Mesendoderm (in vitro differentiated cells): Measurements from ENCODE around the gene ADARB2.

Source experiments
- DNase-seq: peaks from one replicate; pipeline ENCODE4 v3.0.0; 2013
- H2AK5ac ChIP-seq: 2 replicates; pipeline ENCODE4 v1.6.1; 2013; ENCODE audit warnings: low read length, inconsistent platforms
- H2BK120ac ChIP-seq: 2 replicates; pipeline ENCODE4 v1.6.1; 2013; ENCODE audit warnings: low read depth, mild to moderate bottlenecking, low read length, moderate library complexity, mixed read lengths
- H2BK15ac ChIP-seq: replicated peaks from 2 replicates; pipeline ENCODE4 v1.6.1; 2013; ENCODE audit warnings: low read depth, mild to moderate bottlenecking, moderate library complexity
- H2BK5ac ChIP-seq: 2 replicates; pipeline ENCODE4 v1.6.1; 2013; ENCODE audit warnings: low read length, inconsistent platforms
- H3K18ac ChIP-seq: 2 replicates; pipeline ENCODE4 v1.6.1; 2013; ENCODE audit warnings: mild to moderate bottlenecking, low read length, mixed read lengths
- H3K23ac ChIP-seq: one replicate; pipeline ENCODE4 v1.6.1; 2013; ENCODE audit warnings: low read length
- H3K27ac ChIP-seq: 2 replicates; pipeline ENCODE4 v1.5.1; 2013; ENCODE audit warnings: low read depth, mild to moderate bottlenecking, inconsistent platforms, low read length, moderate library complexity
- H3K27me3 ChIP-seq: 2 replicates; pipeline ENCODE4 v1.6.1; 2013; ENCODE audit warnings: low read length, control low read depth, mild to moderate bottlenecking, inconsistent platforms; ENCODE audit not compliant: insufficient read depth, poor library complexity
- H3K36me3 ChIP-seq: 2 replicates; pipeline ENCODE4 v1.6.1; 2013; ENCODE audit warnings: low read length, inconsistent platforms; ENCODE audit not compliant: control insufficient read depth, insufficient read depth
- H3K4ac ChIP-seq: one replicate; pipeline ENCODE4 v1.6.1; 2013; ENCODE audit warnings: low read depth, mild to moderate bottlenecking, low read length, moderate library complexity
- H3K4me1 ChIP-seq: 2 replicates; pipeline ENCODE4 v1.6.1; 2013; ENCODE audit warnings: low read depth, low read length, inconsistent platforms; ENCODE audit not compliant: control insufficient read depth
- H3K4me2 ChIP-seq: 2 replicates; pipeline ENCODE4 v1.6.1; 2013; ENCODE audit warnings: low read length
- H3K4me3 ChIP-seq: 2 replicates; pipeline ENCODE4 v1.5.1; 2013; ENCODE audit warnings: mild to moderate bottlenecking, low read length
- H3K56ac ChIP-seq: one replicate; pipeline ENCODE4 v1.6.1; 2013; ENCODE audit warnings: low read length
- H3K79me1 ChIP-seq: 2 replicates; pipeline ENCODE4 v1.6.1; 2013; ENCODE audit warnings: low read length, inconsistent platforms
- H3K79me2 ChIP-seq: 2 replicates; pipeline ENCODE4 v1.6.1; 2013; ENCODE audit warnings: mild to moderate bottlenecking, low read length; ENCODE audit not compliant: control insufficient read depth, insufficient read depth
- H3K9ac ChIP-seq: 2 replicates; pipeline ENCODE4 v1.6.1; 2013; ENCODE audit warnings: low read length, inconsistent platforms
- H4K5ac ChIP-seq: one replicate; pipeline ENCODE4 v1.6.1; 2013; ENCODE audit warnings: low read length
- H4K8ac ChIP-seq: one replicate; pipeline ENCODE4 v1.6.1; 2013; ENCODE audit warnings: low read depth, mild to moderate bottlenecking, control low read depth, low read length, moderate library complexity
- WGBS: extraction: QIAGEN DNeasy Blood & Tissue Kit; methylation state at CpG from one replicate; pipeline ENCODE4 v1.1.7; 2013; ENCODE audit warnings: low lambda C conversion rate, missing lambda C conversion rate; ENCODE audit not compliant: insufficient coverage; ENCODE audit errors: extremely low coverage; 5-methylcytosine and 5-hydroxymethylcytosine counted together

Gene ADARB2

DNA sequence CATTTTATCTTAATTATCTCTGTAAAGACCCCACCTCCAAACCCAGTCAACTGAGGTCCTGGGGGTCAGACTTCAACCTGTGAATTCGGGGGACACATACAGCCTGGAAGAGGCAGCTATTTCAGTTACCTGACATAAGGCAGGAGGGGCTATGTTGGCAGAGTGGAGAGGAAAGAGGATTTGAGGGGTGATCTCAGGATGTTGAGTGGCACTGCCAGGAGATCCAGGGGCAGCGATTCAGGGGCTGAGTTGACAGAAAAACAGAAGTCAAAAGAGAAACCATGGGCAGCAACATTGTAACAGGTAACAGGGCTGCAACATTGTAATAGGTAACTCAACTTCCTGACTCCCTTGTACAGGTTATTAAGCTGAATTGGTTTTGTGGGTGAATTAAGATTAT lies 162.6 kb downstream of the ADARB2 start:
- WGBS: no CpG with 5 or more reads among the region's 2 CpGs
- no peaks in the 10 kb centered on the region for H3K36me3 ChIP-seq

GRCh38 chr10:1573981-1574380 lies 163.3 kb downstream of the ADARB2 start:
- H4K5ac ChIP-seq: no peak overlapping the region
- no peaks in the 10 kb centered on the region for H3K4me1 ChIP-seq
- no peak overlapping the region for H3K56ac ChIP-seq
- H2AK5ac ChIP-seq: no peak overlapping the region
- H3K36me3 ChIP-seq: no peaks in the 10 kb centered on the region
- no peak overlapping the region for H3K4ac ChIP-seq
- H2BK120ac ChIP-seq: no peak overlapping the region
- H3K23ac ChIP-seq: no peak overlapping the region
- no peaks in the 10 kb centered on the region for H3K79me1 ChIP-seq
- WGBS: no CpG with 5 or more reads among the region's 12 CpGs
- no peak overlapping the region for H2BK5ac ChIP-seq
- no peak overlapping the region for H3K27ac ChIP-seq
- H3K79me2 ChIP-seq: no peaks in the 10 kb centered on the region
- no peaks in the 10 kb centered on the region for H3K27me3 ChIP-seq
- no peak overlapping the region for H3K4me2 ChIP-seq
- H3K18ac ChIP-seq: no peak overlapping the region
- no peak overlapping the region for H3K9ac ChIP-seq
- H4K8ac ChIP-seq: no peak overlapping the region
- no peak for DNase-seq
- H3K4me3 ChIP-seq: no peak overlapping the region
- no peak overlapping the region for H2BK15ac ChIP-seq

More for the DNA sequence above, 162.6 kb downstream of the ADARB2 start:
- Histone ChIP-seq H2BK120ac (no peak overlapping the region), H3K4me2 (no peak overlapping the region), H2BK5ac (no peak overlapping the region), H3K4me3 (no peak overlapping the region), H4K5ac (no peak overlapping the region), H3K27me3 (no peaks in the 10 kb centered on the region), H3K79me1 (no peaks in the 10 kb centered on the region), H3K4me1 (no peaks in the 10 kb centered on the region), H3K18ac (no peak overlapping the region), H3K79me2 (no peaks in the 10 kb centered on the region), H3K4ac (no peak overlapping the region), H3K56ac (no peak overlapping the region), H3K9ac (no peak overlapping the region), H3K23ac (no peak overlapping the region), H3K27ac (no peak overlapping the region), H2BK15ac (no peak overlapping the region), H4K8ac (no peak overlapping the region), H2AK5ac (no peak overlapping the region)
- DNase-seq: no peak

DNA sequence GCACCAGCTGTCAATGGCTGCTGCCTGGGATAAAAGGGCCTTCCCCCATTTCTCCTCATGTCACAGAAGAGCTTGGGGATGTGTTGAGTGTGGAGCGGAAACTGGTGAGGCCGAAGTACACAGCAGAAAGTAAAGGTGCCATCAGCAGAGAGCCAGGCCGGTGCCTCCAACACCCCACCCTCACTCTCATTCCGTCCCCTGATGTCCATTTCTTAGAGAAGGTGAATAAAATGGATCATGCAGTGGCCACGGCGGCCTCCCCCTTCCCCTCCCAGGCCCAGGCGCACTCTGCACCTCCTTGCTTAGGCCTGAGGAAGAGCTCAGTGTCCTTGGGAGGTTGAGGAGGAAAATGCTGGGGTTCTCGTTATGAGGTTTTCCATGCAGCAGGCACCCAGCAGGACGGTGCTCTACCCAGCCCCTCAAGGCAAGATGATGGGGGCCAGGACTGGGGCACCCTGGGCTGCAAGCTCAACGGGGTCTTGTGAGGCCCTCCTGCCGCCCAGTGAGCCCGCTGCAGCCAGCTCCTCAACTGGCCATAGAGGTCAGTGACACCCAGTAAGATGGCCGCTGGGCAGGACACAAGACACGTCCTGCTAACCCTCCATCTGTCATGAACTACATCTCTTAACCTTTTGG lies 163.9 kb downstream of the ADARB2 start:
- no peak overlapping the region for H3K56ac ChIP-seq
- no peaks in the 10 kb centered on the region for H3K79me1 ChIP-seq
- H3K4me2 ChIP-seq: no peak overlapping the region
- no peak overlapping the region for H2BK120ac ChIP-seq
- no peak overlapping the region for H2AK5ac ChIP-seq
- no peak overlapping the region for H3K4ac ChIP-seq
- WGBS: no CpG with 5 or more reads among the region's 14 CpGs
- no peaks in the 10 kb centered on the region for H3K27me3 ChIP-seq
- H3K23ac ChIP-seq: no peak overlapping the region
- no peaks in the 10 kb centered on the region for H3K36me3 ChIP-seq
- no peak overlapping the region for H4K8ac ChIP-seq
- no peak overlapping the region for H3K9ac ChIP-seq
- H3K4me1 ChIP-seq: no peaks in the 10 kb centered on the region
- no peak overlapping the region for H2BK5ac ChIP-seq
- no peaks in the 10 kb centered on the region for H3K79me2 ChIP-seq
- no peak overlapping the region for H4K5ac ChIP-seq
- no peak overlapping the region for H2BK15ac ChIP-seq
- no peak overlapping the region for H3K27ac ChIP-seq
- H3K18ac ChIP-seq: no peak overlapping the region
- no peak overlapping the region for H3K4me3 ChIP-seq
- no peak for DNase-seq

DNA sequence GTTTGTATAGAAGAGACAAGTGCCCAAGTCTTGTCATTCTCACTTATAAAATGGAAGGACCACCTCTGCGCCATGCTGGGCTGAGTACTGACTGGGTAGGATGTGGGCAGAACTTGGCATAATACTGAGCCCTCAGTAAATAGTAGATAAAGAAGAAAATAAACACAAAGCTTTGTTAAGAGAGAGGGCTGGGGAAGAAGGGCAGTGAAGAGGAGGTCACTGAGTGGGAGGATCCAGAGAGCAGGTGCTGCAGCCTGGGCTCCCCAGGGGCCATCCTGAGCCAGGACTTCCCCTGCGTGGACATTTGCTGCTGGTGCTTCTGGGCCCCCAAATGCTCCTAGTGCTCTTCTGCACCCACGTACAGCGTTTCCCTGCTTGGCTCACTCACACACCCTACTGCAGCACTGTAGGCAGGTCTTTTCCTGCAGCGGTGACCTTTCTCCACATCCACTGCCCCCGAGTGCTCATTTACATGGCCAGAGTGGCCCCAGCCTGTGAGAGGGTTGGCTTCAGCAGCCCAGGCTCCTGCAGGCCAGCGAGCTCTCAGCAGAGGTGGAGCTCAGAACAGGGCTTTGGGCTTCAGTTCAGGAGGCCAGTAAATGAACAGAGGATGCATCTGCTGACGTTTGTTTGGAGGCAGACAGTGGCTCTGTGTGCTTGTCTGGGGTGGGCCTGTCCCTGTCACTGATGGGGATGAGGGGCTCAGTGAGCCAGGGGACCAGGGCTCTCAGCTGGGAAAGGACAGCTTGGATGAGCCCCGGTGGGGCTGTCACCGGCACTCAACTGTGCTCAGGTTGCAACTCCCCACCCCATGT lies 164.6 kb downstream of the ADARB2 start:
- H2BK5ac ChIP-seq: no peak overlapping the region
- DNase-seq: no peak
- H3K36me3 ChIP-seq: no peaks in the 10 kb centered on the region
- WGBS: no CpG with 5 or more reads among the region's 10 CpGs
- H3K4me3 ChIP-seq: no peak overlapping the region
- H3K23ac ChIP-seq: no peak overlapping the region
- no peaks in the 10 kb centered on the region for H3K4me1 ChIP-seq
- no peak overlapping the region for H2AK5ac ChIP-seq
- H3K79me1 ChIP-seq: no peaks in the 10 kb centered on the region
- H4K8ac ChIP-seq: no peak overlapping the region
- no peak overlapping the region for H4K5ac ChIP-seq
- H2BK15ac ChIP-seq: no peak overlapping the region
- no peak overlapping the region for H3K9ac ChIP-seq
- H3K4ac ChIP-seq: no peak overlapping the region
- H3K4me2 ChIP-seq: no peak overlapping the region
- no peak overlapping the region for H3K18ac ChIP-seq
- no peaks in the 10 kb centered on the region for H3K79me2 ChIP-seq
- no peak overlapping the region for H3K27ac ChIP-seq
- no peak overlapping the region for H3K56ac ChIP-seq
- H3K27me3 ChIP-seq: no peaks in the 10 kb centered on the region
- no peak overlapping the region for H2BK120ac ChIP-seq

DNA sequence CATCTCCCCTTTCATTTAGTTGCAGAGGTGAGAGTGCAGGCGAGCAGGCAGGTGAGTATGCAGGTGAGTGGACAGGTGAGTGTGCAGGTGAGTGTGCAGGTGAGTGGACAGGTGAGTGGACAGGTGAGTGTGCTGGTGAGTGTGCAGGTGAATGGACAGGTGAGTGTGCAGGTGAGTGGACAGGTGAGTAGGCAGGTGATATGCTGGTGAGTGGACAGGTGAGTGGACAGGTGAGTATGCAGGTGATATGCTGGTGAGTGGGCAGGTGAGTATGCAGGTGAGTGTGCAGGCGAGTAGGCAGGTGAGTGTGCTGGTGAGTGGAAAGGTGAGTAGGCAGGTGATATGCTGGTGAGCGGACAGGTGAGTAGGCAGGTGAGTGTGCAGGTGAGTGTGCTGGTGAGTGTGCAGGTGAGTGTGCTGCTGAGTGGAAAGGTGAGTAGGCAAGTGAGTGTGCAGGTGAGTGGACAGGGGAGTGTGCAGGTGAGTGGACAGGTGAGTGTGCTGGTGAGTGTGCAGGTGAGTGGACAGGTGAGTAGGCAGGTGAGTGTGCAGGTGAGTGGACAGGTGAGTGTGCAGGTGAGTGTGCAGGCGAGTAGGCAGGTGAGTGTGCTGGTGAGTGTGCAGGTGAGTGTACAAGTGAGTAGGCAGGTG lies 165.6 kb downstream of the ADARB2 start:
- Histone ChIP-seq H3K4ac (no peak overlapping the region), H3K18ac (no peak overlapping the region), H3K79me2 (no peaks in the 10 kb centered on the region), H2BK5ac (no peak overlapping the region), H3K79me1 (no peaks in the 10 kb centered on the region), H3K36me3 (no peaks in the 10 kb centered on the region), H3K9ac (no peak overlapping the region), H4K8ac (no peak overlapping the region), H4K5ac (no peak overlapping the region), H3K4me3 (no peak overlapping the region), H3K27me3 (no peaks in the 10 kb centered on the region), H3K4me2 (no peak overlapping the region), H2BK15ac (no peak overlapping the region), H3K4me1 (no peaks in the 10 kb centered on the region), H2AK5ac (no peak overlapping the region), H3K27ac (no peak overlapping the region), H3K56ac (no peak overlapping the region), H3K23ac (no peak overlapping the region), H2BK120ac (no peak overlapping the region)
- no peak for DNase-seq
- no CpG with 5 or more reads among the region's 4 CpGs for WGBS
